LNCaP clone FGC (cell line): Measurements from ENCODE around the gene FRS2.
A peak's percentile ranks its signal among the peaks of the same experiment; 100 is the strongest.

Experiments used
- DNase-seq: peaks from one replicate; pipeline ENCODE4 v3.0.0-alpha.2; 2011; ENCODE audit warnings: low read depth
- H3K4me3 ChIP-seq: 2 replicates; pipeline ENCODE4 v1.5.1; 2011; ENCODE audit warnings: mild to moderate bottlenecking, low read depth, low read length, control low read depth
- CTCF ChIP-seq: IDR thresholded peaks from 2 replicates; pipeline ENCODE4 v1.5.1; 2012; ENCODE audit warnings: mild to moderate bottlenecking; ENCODE audit not compliant: control insufficient read depth, insufficient read depth; ENCODE audit errors: extremely low read depth

FRS2 gene

DNA sequence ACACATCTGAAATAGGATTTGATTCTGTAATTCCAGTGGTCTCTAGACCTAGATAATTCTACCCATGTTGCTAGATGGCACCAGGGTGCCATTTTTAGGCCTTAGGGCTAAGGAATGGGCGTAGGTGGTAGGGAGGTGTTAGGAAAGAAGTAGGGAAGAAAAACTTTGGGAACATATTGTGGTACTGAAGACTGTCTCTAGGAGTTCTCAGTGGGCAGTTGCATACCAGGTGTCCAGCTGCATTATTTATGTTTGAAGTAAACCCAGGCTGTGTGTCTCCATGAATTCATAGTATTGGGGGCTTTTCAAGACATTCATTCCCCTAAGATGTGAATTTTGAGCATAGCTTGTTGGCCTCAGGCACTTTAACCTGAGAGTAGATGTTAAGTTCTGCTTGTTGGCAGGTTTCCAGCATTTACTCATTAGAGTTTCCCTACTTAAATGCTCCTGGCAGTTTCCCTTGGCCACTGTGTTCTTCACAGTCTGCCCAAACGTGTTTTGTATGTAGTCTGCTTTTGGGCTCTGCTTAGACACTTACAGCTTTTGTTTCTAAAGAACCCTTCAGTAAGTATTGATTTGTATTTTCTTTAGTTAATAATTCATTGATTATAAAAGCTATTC is 83.5 kb downstream of the FRS2 start:
- DNase-seq, result peak; percentile 74
- H3K4me3 ChIP-seq, result no peak overlapping the region
- no peak for TF ChIP-seq CTCF

DNA sequence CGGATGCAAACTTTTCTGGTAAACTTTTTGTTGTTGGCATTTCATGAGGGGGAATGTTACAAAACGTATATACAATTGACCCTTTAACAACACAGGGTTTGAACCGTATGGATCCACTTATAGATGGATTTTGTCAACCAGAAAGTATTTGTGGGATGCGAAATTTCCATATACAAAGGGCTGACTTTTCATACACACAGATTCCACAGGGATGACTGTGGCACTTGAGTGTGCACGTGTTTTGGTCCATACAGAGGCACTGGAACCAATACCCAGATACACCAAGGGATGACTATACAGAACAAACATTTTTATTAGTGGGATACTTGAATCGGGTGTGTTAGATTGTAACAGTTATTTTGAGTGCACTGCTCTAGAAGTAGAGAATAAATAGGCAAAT is 85.3 kb downstream of the FRS2 start:
- no peak for DNase-seq
- no peak overlapping the region for H3K4me3 ChIP-seq
- TF ChIP-seq CTCF, result no peak

DNA sequence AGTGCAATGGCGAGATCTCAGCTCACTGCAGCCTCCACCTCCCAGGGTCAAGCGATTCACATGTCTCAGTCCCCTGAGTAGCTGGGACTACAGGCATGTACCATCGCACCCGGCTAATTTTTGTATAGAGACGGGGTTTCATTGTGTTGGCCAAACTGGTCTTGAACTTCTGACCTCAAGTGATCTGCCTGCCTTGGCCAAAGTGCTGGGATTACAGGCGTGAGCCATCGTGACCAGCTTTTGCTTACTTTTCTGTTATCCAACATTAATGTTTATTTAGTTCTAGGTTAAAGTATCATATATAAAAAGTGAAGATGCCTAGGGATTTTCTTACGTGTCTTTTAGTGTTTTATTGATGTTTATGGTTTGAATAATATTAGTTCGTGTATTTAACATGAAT is 86.2 kb downstream of the FRS2 start:
- no peak for TF ChIP-seq CTCF
- no peak for DNase-seq
- H3K4me3 ChIP-seq, result no peak overlapping the region

- no peak overlapping the region for H3K4me3 ChIP-seq
- no peak for DNase-seq
- TF ChIP-seq CTCF, result no peak
Measured at GRCh38 chr12:69563166-69563762, 93.1 kb downstream of the FRS2 start.

GRCh38 chr12:69566603-69567002 is 96.4 kb downstream of the FRS2 start:
- DNase-seq, result no peak
- H3K4me3 ChIP-seq, result no peak overlapping the region
- TF ChIP-seq CTCF, result no peak

GRCh38 chr12:69569236-69569635 is 99.0 kb downstream of the FRS2 start:
- no peak overlapping the region for H3K4me3 ChIP-seq
- no peak for DNase-seq
- no peak for TF ChIP-seq CTCF

DNA sequence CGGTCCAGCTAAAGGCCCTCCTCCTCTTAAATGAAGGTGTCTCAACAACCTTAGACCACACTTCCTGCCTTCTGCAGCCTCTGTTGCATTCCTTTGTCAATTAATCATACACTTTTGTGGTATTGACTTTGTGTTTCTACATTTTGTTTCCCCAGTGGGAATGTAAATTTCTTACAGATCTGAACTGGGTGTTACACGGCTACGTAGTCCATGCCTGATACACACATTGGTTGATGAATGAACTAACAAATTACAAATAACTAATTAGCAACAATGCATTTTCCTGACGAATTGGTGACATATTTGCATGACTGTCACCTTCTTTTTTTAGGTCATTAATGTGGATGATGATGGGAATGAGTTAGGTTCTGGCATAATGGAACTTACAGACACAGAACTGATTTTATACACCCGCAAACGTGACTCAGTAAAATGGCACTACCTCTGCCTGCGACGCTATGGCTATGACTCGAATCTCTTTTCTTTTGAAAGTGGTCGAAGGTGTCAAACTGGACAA is 99.9 kb downstream of the FRS2 start:
- DNase-seq, result no peak
- no peak for TF ChIP-seq CTCF
- H3K4me3 ChIP-seq, result no peak overlapping the region
